ENCODE measurements around the gene LCE1E. TPM values are rescaled to one million over a fixed set of nuclear protein-coding genes. Genes with fewer than 3 reads are reported as not detected.

The LCE1E gene
- total and polyA plus RNA-seq, 10 of the 15 experiments (the other 5 are each of a cell fraction or from before 2014, with no cell fraction given), result 0.33 to 8.2 (median 1.3) TPM; not detected in 1

DNA sequence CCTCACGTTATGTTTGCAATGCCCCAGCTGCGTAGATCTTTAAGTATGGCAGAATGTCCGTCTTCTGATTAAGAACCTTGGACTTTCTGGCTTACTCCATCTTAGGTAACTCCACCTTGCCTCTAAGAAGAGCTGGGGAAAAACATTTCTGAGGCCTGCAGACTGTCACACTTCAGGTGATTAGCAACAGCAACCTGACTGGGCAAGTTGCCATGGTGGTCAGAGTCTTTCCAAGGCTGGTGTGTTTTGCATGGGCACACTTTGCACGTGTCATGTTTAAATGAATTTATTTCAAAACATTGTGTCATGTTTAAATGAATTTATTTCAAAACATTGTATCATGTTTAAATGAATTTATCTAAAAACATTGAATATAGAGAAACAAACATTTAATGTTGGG is 27.4 kb upstream of the LCE1E start (continued):
- TF ChIP-seq, protein P1, sequence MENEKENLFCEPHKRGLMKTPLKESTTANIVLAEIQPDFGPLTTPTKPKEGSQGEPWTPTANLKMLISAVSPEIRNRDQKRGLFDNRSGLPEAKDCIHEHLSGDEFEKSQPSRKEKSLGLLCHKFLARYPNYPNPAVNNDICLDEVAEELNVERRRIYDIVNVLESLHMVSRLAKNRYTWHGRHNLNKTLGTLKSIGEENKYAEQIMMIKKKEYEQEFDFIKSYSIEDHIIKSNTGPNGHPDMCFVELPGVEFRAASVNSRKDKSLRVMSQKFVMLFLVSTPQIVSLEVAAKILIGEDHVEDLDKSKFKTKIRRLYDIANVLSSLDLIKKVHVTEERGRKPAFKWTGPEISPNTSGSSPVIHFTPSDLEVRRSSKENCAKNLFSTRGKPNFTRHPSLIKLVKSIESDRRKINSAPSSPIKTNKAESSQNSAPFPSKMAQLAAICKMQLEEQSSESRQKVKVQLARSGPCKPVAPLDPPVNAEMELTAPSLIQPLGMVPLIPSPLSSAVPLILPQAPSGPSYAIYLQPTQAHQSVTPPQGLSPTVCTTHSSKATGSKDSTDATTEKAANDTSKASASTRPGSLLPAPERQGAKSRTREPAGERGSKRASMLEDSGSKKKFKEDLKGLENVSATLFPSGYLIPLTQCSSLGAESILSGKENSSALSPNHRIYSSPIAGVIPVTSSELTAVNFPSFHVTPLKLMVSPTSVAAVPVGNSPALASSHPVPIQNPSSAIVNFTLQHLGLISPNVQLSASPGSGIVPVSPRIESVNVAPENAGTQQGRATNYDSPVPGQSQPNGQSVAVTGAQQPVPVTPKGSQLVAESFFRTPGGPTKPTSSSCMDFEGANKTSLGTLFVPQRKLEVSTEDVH (IDR thresholded peaks at IDR 0.05; ENCODE audit: low read depth, partially characterized antibody), result no peak
- TF ChIP-seq, protein P2, sequence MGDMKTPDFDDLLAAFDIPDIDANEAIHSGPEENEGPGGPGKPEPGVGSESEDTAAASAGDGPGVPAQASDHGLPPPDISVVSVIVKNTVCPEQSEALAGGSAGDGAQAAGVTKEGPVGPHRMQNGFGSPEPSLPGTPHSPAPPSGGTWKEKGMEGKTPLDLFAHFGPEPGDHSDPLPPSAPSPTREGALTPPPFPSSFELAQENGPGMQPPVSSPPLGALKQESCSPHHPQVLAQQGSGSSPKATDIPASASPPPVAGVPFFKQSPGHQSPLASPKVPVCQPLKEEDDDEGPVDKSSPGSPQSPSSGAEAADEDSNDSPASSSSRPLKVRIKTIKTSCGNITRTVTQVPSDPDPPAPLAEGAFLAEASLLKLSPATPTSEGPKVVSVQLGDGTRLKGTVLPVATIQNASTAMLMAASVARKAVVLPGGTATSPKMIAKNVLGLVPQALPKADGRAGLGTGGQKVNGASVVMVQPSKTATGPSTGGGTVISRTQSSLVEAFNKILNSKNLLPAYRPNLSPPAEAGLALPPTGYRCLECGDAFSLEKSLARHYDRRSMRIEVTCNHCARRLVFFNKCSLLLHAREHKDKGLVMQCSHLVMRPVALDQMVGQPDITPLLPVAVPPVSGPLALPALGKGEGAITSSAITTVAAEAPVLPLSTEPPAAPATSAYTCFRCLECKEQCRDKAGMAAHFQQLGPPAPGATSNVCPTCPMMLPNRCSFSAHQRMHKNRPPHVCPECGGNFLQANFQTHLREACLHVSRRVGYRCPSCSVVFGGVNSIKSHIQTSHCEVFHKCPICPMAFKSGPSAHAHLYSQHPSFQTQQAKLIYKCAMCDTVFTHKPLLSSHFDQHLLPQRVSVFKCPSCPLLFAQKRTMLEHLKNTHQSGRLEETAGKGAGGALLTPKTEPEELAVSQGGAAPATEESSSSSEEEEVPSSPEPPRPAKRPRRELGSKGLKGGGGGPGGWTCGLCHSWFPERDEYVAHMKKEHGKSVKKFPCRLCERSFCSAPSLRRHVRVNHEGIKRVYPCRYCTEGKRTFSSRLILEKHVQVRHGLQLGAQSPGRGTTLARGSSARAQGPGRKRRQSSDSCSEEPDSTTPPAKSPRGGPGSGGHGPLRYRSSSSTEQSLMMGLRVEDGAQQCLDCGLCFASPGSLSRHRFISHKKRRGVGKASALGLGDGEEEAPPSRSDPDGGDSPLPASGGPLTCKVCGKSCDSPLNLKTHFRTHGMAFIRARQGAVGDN (IDR thresholded peaks at IDR 0.05), result no peak
- TF ChIP-seq STAT1 (conservative IDR thresholded peaks at IDR 0.05), result no peak
- TF ChIP-seq, protein P3, sequence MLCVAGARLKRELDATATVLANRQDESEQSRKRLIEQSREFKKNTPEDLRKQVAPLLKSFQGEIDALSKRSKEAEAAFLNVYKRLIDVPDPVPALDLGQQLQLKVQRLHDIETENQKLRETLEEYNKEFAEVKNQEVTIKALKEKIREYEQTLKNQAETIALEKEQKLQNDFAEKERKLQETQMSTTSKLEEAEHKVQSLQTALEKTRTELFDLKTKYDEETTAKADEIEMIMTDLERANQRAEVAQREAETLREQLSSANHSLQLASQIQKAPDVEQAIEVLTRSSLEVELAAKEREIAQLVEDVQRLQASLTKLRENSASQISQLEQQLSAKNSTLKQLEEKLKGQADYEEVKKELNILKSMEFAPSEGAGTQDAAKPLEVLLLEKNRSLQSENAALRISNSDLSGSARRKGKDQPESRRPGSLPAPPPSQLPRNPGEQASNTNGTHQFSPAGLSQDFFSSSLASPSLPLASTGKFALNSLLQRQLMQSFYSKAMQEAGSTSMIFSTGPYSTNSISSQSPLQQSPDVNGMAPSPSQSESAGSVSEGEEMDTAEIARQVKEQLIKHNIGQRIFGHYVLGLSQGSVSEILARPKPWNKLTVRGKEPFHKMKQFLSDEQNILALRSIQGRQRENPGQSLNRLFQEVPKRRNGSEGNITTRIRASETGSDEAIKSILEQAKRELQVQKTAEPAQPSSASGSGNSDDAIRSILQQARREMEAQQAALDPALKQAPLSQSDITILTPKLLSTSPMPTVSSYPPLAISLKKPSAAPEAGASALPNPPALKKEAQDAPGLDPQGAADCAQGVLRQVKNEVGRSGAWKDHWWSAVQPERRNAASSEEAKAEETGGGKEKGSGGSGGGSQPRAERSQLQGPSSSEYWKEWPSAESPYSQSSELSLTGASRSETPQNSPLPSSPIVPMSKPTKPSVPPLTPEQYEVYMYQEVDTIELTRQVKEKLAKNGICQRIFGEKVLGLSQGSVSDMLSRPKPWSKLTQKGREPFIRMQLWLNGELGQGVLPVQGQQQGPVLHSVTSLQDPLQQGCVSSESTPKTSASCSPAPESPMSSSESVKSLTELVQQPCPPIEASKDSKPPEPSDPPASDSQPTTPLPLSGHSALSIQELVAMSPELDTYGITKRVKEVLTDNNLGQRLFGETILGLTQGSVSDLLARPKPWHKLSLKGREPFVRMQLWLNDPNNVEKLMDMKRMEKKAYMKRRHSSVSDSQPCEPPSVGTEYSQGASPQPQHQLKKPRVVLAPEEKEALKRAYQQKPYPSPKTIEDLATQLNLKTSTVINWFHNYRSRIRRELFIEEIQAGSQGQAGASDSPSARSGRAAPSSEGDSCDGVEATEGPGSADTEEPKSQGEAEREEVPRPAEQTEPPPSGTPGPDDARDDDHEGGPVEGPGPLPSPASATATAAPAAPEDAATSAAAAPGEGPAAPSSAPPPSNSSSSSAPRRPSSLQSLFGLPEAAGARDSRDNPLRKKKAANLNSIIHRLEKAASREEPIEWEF (IDR thresholded peaks at IDR 0.05; ENCODE audit: insufficient replicate concordance, low read depth, low read length), result no peak
